Astrocyte of the spinal cord (primary cell): ENCODE measurements around the gene PRR15.
A peak's percentile ranks its signal among the peaks of the same experiment; 100 is the strongest.

Experiments
- DNase-seq: peaks from one replicate; pipeline ENCODE4 v3.0.0; 2011; ENCODE audit warnings: low read depth, low spot score
- H3K4me3 ChIP-seq: 2 replicates; pipeline ENCODE4 v1.5.1; 2011; ENCODE audit warnings: low read depth, mild to moderate bottlenecking, low read length, moderate library complexity
- CTCF ChIP-seq: IDR thresholded peaks from 2 replicates; pipeline ENCODE4 v1.5.1; 2012; ENCODE audit warnings: low read depth, mild to moderate bottlenecking, low read length, inconsistent platforms
- in situ Hi-C: cut with HindIII; loops from 2 replicates; pipeline ENCODE4 v1.10.0; 2017; ENCODE audit warnings: low sequenced_read_pairs

Gene PRR15

GRCh38 chr7:29587195-29587808, 23.7 kb downstream of the PRR15 start:
- no peak for TF ChIP-seq CTCF

GRCh38 chr7:29588212-29588611, 24.6 kb downstream of the PRR15 start:
- DNase-seq, result no peak
- H3K4me3 ChIP-seq, result no peak overlapping the region
- TF ChIP-seq CTCF, result no peak
- in situ Hi-C loops, result no loop called here

More at GRCh38 chr7:29587195-29587808, 23.7 kb downstream of the PRR15 start:
- no peak overlapping the region for H3K4me3 ChIP-seq
- in situ Hi-C loops, result no loop called here
- no peak for DNase-seq

- no peak overlapping the region for H3K4me3 ChIP-seq
- peak; percentile 94 for TF ChIP-seq CTCF
- in situ Hi-C loops, result no loop called here
- peak; percentile 36 for DNase-seq
Observed at GRCh38 chr7:29588900-29589696, 25.5 kb downstream of the PRR15 start.

GRCh38 chr7:29592866-29593265, 29.2 kb downstream of the PRR15 start:
- no peak overlapping the region for H3K4me3 ChIP-seq
- in situ Hi-C loops, result no loop called here
- TF ChIP-seq CTCF, result no peak
- no peak for DNase-seq

- no peak for DNase-seq
- TF ChIP-seq CTCF, result no peak
- no peak overlapping the region for H3K4me3 ChIP-seq
- in situ Hi-C loops, result no loop called here
Observed at GRCh38 chr7:29593459-29593858, 29.8 kb downstream of the PRR15 start.

- in situ Hi-C loops, result no loop called here
- TF ChIP-seq CTCF, result no peak
- no peak overlapping the region for H3K4me3 ChIP-seq
- DNase-seq, result no peak
Observed at GRCh38 chr7:29596593-29597178, 33.1 kb downstream of the PRR15 start.
